CD14-positive monocyte (primary cell): ENCODE results near the gene NSMCE1. TPM values are rescaled to one million over a fixed set of nuclear protein-coding genes. Genes with fewer than 3 reads are reported as not detected.

Experiments used
- DNase-seq, 3 donors: peaks; one replicate each; pipeline ENCODE4 v3.0.0-alpha.2; 2011 to 2022
- H2AFZ ChIP-seq: 2 replicates; pipeline ENCODE4 v1.6.0; 2012; ENCODE audit warnings: mild to moderate bottlenecking, low read depth, low read length, inconsistent platforms; ENCODE audit not compliant: insufficient read depth, poor library complexity, severe bottlenecking
- H3K27ac ChIP-seq, 2 donors: 1 replicate in 1 of 2; 2 replicates in 1 of 2; pipeline ENCODE4 v1.5.1; 2012 to 2013; ENCODE audit warnings: low read length in 2 of 2, control low read depth in 1 of 2, inconsistent platforms in 1 of 2, low read depth in 1 of 2, mild to moderate bottlenecking in 1 of 2
- H3K27me3 ChIP-seq, 2 donors: one replicate each; pipeline versions ENCODE4 v1.6.0 to v1.6.1; 2011 to 2013; ENCODE audit warnings: low read length in 2 of 2; ENCODE audit not compliant: control insufficient read depth in 2 of 2, insufficient read depth in 2 of 2
- H3K36me3 ChIP-seq, 2 donors: replicated peaks in 1 of 2; 1 replicate in 1 of 2; 2 replicates in 1 of 2; pipeline versions ENCODE4 v1.5.1 to v1.6.1; 2012 to 2013; ENCODE audit warnings: low read length in 2 of 2, control low read depth in 1 of 2, inconsistent platforms in 1 of 2, mild to moderate bottlenecking in 1 of 2; ENCODE audit not compliant: insufficient read depth in 2 of 2, control insufficient read depth in 1 of 2
- H3K4me1 ChIP-seq, 2 donors: 1 replicate in 1 of 2; 2 replicates in 1 of 2; pipeline versions ENCODE4 v1.5.1 to v1.6.1; 2012 to 2013; ENCODE audit warnings: low read length in 2 of 2, control low read depth in 1 of 2, inconsistent platforms in 1 of 2, mild to moderate bottlenecking in 1 of 2, moderate library complexity in 1 of 2; ENCODE audit not compliant: insufficient read depth in 2 of 2, control insufficient read depth in 1 of 2
- H3K4me2 ChIP-seq: replicated peaks from 2 replicates; pipeline ENCODE3; 2012; ENCODE audit warnings: low read length, moderate library complexity, mild to moderate bottlenecking; ENCODE audit not compliant: poor library complexity, severe bottlenecking; ENCODE audit errors: extremely low read depth
- H3K4me3 ChIP-seq, 3 experiments: fragments of 200-600 bp in 1 of 3; sonication (generic) in 1 of 3; replicated peaks in 1 of 3; 1 replicate in 2 of 3; 2 replicates in 1 of 3; pipeline ENCODE4 v1.5.1; 2011 to 2013; ENCODE audit warnings: low read length in 3 of 3, mild to moderate bottlenecking in 3 of 3, control low read depth in 2 of 3, low read depth in 2 of 3, inconsistent platforms in 1 of 3, moderate library complexity in 1 of 3
- H3K79me2 ChIP-seq: 2 replicates; pipeline ENCODE4 v1.6.0; 2012; ENCODE audit warnings: mild to moderate bottlenecking, control low read depth, inconsistent platforms, low read length, moderate library complexity; ENCODE audit not compliant: insufficient read depth
- H3K9ac ChIP-seq: 2 replicates; pipeline ENCODE4 v1.6.0; 2017; ENCODE audit warnings: low read length, mild to moderate bottlenecking; ENCODE audit not compliant: insufficient read depth, poor library complexity, severe bottlenecking
- H3K9me3 ChIP-seq, 2 donors: replicated peaks in 1 of 2; 1 replicate in 1 of 2; 2 replicates in 1 of 2; pipeline versions ENCODE4 v1.5.1 to v1.6.1; 2012 to 2013; ENCODE audit warnings: low read length in 2 of 2, control low read depth in 1 of 2; ENCODE audit not compliant: control insufficient read depth in 1 of 2, insufficient read depth in 1 of 2
- H4K20me1 ChIP-seq: 2 replicates; pipeline ENCODE4 v1.6.0; 2012; ENCODE audit warnings: mild to moderate bottlenecking, low read length, control low read depth, moderate library complexity; ENCODE audit not compliant: insufficient read depth
- H3K27ac Mint-ChIP-seq, 7 donors: one replicate each; pipeline ENCODE4 v1.8.0; 2020; ENCODE audit warnings: mild to moderate bottlenecking in 7 of 7, mixed read lengths in 7 of 7, moderate library complexity in 6 of 7, inconsistent platforms in 2 of 7
- H3K27me3 Mint-ChIP-seq, 3 donors: one replicate each; pipeline ENCODE4 v1.8.0; 2021 to 2022; ENCODE audit warnings: low read depth in 3 of 3, mild to moderate bottlenecking in 3 of 3, mixed read lengths in 3 of 3, moderate library complexity in 3 of 3, inconsistent platforms in 1 of 3
- H3K36me3 Mint-ChIP-seq, 2 donors: one replicate each; pipeline ENCODE4 v1.8.0; 2020; ENCODE audit warnings: mixed read lengths in 2 of 2, inconsistent platforms in 1 of 2, mild to moderate bottlenecking in 1 of 2
- H3K4me1 Mint-ChIP-seq: one replicate; pipeline ENCODE4 v1.8.0; 2020; ENCODE audit warnings: mild to moderate bottlenecking, mixed read lengths
- H3K4me3 Mint-ChIP-seq, 2 donors: one replicate each; pipeline ENCODE4 v1.8.0; 2020; ENCODE audit warnings: mild to moderate bottlenecking in 2 of 2, mixed read lengths in 2 of 2, moderate library complexity in 1 of 2
- H3K9me3 Mint-ChIP-seq, 7 donors: one replicate each; pipeline ENCODE4 v1.8.0; 2020 to 2022; ENCODE audit warnings: mixed read lengths in 7 of 7, mild to moderate bottlenecking in 6 of 7, moderate library complexity in 6 of 7, inconsistent platforms in 2 of 7
- CTCF ChIP-seq: fragments of 200-600 bp; IDR thresholded peaks from one replicate; pipeline ENCODE4 v1.8.0; 2022; ENCODE audit warnings: antibody characterized with exemption, mild to moderate bottlenecking
- WGBS: methylation state at CpG from one replicate; pipeline ENCODE4 v1.1.5; 2013; ENCODE audit warnings: missing lambda C conversion rate; ENCODE audit not compliant: insufficient coverage; 5-methylcytosine and 5-hydroxymethylcytosine counted together
- intact Hi-C, 2 donors: fragments of 100-400 bp; cut with micrococcal nuclease; formaldehyde crosslinking; loops; one replicate each; pipeline versions ENCODE4 v1.15.0 to v1.15.1; 2023
- polyA plus RNA-seq, 3 donors: library from polyadenylated mRNA; depleted of rRNA in 1 of 3; unstranded in 2 of 3; stranded (reverse) in 1 of 3; fragments of 300-500 nt in 2 of 3; fragments of >200 nt in 1 of 3; fragmentation: Illumina TruSeq in 2 of 3; gene quantifications; 1 replicate in 2 of 3; 2 replicates in 1 of 3; pipeline ENCODE4 v1.2.3, GENCODE V29; 2012 to 2021

Gene NSMCE1
- polyA plus RNA-seq, 3 donors: 19.6 to 85.2 (median 82.6) TPM

- no peak overlapping the region for H3K27ac Mint-ChIP-seq
- Histone ChIP-seq H4K20me1 (no peaks in the 10 kb centered on the region), H3K9ac (no peak overlapping the region), H3K79me2 (peaks cover 28% of the 10 kb centered on the region), H3K9me3 (no peaks in the 10 kb centered on the region), H3K36me3 (peaks cover 21 to 49% of the 10 kb centered on the region in 2 donors), H3K4me2 (no peak overlapping the region), H3K4me3 (no peak overlapping the region), H3K4me1 (peaks cover 5 to 10% of the 10 kb centered on the region in 2 donors), H2AFZ (no peak overlapping the region), H3K27me3 (no peaks in the 10 kb centered on the region), H3K27ac (no peak overlapping the region)
- peaks cover 51 to 55% of the 10 kb centered on the region in 2 donors for H3K36me3 Mint-ChIP-seq
- no peak for TF ChIP-seq CTCF
- H3K9me3 Mint-ChIP-seq: no peaks in the 10 kb centered on the region
- H3K27me3 Mint-ChIP-seq: peaks cover 0 to 3% (median 0%) of the 10 kb centered on the region in 3 donors
- no peak overlapping the region for H3K4me3 Mint-ChIP-seq
- no peak for DNase-seq
- 99% methylated on average over 13 of the region's 14 CpGs for WGBS
- intact Hi-C loops: no loop called here
- H3K4me1 Mint-ChIP-seq: peaks cover 14% of the 10 kb centered on the region
Observed at GRCh38 chr16:27257271-27257670, 11.3 kb downstream of the NSMCE1 start.

- H3K36me3 ChIP-seq: peaks cover 21 to 53% of the 10 kb centered on the region in 2 donors
- no peak overlapping the region for H3K4me2 ChIP-seq
- no peak overlapping the region for H3K9ac ChIP-seq
- H3K79me2 ChIP-seq: peaks cover 26% of the 10 kb centered on the region
- H3K27me3 Mint-ChIP-seq: peaks cover 0 to 3% (median 0%) of the 10 kb centered on the region in 3 donors
- no peaks in the 10 kb centered on the region for H4K20me1 ChIP-seq
- H3K27ac Mint-ChIP-seq: no peak overlapping the region
- WGBS: 100% methylated on average over 2 of the region's 3 CpGs
- no peak overlapping the region for H3K27ac ChIP-seq
- no peak overlapping the region for H3K4me3 ChIP-seq
- intact Hi-C loops: no loop called here
- H2AFZ ChIP-seq: no peak overlapping the region
- peaks cover 54 to 60% of the 10 kb centered on the region in 2 donors for H3K36me3 Mint-ChIP-seq
- no peak for TF ChIP-seq CTCF
- DNase-seq: no peak
- peaks cover 3 to 6% of the 10 kb centered on the region in 2 donors for H3K4me1 ChIP-seq
- no peaks in the 10 kb centered on the region for H3K27me3 ChIP-seq
- peaks cover 10% of the 10 kb centered on the region for H3K4me1 Mint-ChIP-seq
- H3K9me3 Mint-ChIP-seq: no peaks in the 10 kb centered on the region
- no peaks in the 10 kb centered on the region for H3K9me3 ChIP-seq
- H3K4me3 Mint-ChIP-seq: no peak overlapping the region
Observed at GRCh38 chr16:27256861-27257260, 11.7 kb downstream of the NSMCE1 start.
